Thoracic aorta (tissue), 2 donors: ENCODE measurements around the gene FTO. TPM values are rescaled to one million over a fixed set of nuclear protein-coding genes. Genes with fewer than 3 reads are reported as not detected.

ENCODE experiments used
- ATAC-seq: fragments of 150-250 bp; one replicate; pipeline ENCODE4 v1.8.0; 2017; ENCODE audit warnings: low read depth; ENCODE audit not compliant: insufficient number of reproducible peaks, low FRiP score
- DNase-seq: peaks from one replicate; pipeline ENCODE4 v3.0.0-alpha.2; 2020; ENCODE audit warnings: low spot score
- H3K27ac ChIP-seq, 2 donors: fragments of 200-600 bp; sonication (generic); 1 replicate in 1 of 2; 2 replicates in 1 of 2; pipeline ENCODE4 v1.5.1; 2016; ENCODE audit warnings: mild to moderate bottlenecking in 2 of 2, moderate library complexity in 2 of 2
- H3K27me3 ChIP-seq: fragments of 200-600 bp; sonication (generic); replicated peaks from 2 replicates; pipeline ENCODE4 v1.6.0; 2016; ENCODE audit warnings: mild to moderate bottlenecking; ENCODE audit not compliant: insufficient read depth
- H3K36me3 ChIP-seq: fragments of 200-600 bp; sonication (generic); one replicate; pipeline ENCODE4 v1.5.1; 2016
- H3K4me1 ChIP-seq, 2 donors: fragments of 200-600 bp; sonication (generic); 1 replicate in 1 of 2; 2 replicates in 1 of 2; pipeline versions ENCODE4 v1.5.1 to v1.6.0; 2016; ENCODE audit warnings: low read depth in 2 of 2, mild to moderate bottlenecking in 1 of 2; ENCODE audit not compliant: control insufficient read depth in 1 of 2
- H3K4me3 ChIP-seq: fragments of 200-600 bp; sonication (generic); 2 replicates; pipeline ENCODE4 v1.5.1; 2016; ENCODE audit warnings: mild to moderate bottlenecking
- H3K9me3 ChIP-seq: fragments of 200-600 bp; sonication (generic); 2 replicates; pipeline ENCODE4 v1.5.1; 2016
- CTCF ChIP-seq: fragments of 200-600 bp; sonication (generic); IDR thresholded peaks from one replicate; pipeline ENCODE4 v1.5.1; 2019; ENCODE audit warnings: antibody characterized with exemption
- total RNA-seq, 2 donors: library from RNA; depleted of rRNA; stranded (reverse); fragments of >200 nt; gene quantifications; one replicate each; pipeline versions ENCODE4 v1.1.0 to v1.2.3, GENCODE V29; 2016

FTO gene
- total RNA-seq, 2 donors from 2014 or later = 99.6 to 103 TPM

DNA sequence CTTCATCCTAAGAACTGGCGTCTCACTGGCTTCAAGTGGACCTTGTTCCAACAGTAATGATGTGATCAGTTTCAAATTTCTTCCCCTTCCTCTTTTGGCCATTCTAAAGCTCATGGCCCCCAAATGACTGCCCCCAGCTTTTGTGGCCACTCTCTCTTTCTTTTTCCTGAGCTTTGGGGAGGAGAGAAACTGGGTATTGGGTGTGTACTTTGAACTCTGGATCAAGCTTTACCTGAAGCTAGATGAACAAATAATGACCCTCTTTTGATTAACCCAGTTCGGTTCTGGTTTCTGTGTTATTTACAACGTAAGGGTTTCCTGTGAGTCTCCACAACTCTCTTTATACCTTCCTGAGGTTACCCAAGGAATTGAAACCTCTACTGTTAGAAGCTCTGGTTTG, 132.7 kb downstream of the FTO start:
- ATAC-seq = no peak

GRCh38 chr16:53837426-53837825, 133.5 kb downstream of the FTO start:
- Histone ChIP-seq H3K4me3 (no peak overlapping the region), H3K27me3 (no peaks in the 10 kb centered on the region), H3K27ac (no peak overlapping the region), H3K9me3 (no peaks in the 10 kb centered on the region), H3K4me1 (peaks cover 6 to 13% of the 10 kb centered on the region in 2 donors), H3K36me3 (peaks cover 2% of the 10 kb centered on the region)
- DNase-seq (no peak), ATAC-seq (no peak)
- no peak for TF ChIP-seq CTCF

More for the DNA sequence above, 132.7 kb downstream of the FTO start:
- Histone ChIP-seq H3K36me3 (peaks cover 2% of the 10 kb centered on the region), H3K27ac (no peak overlapping the region), H3K4me3 (no peak overlapping the region), H3K9me3 (no peaks in the 10 kb centered on the region), H3K27me3 (no peaks in the 10 kb centered on the region), H3K4me1 (peaks cover 6 to 13% of the 10 kb centered on the region in 2 donors)
- no peak for DNase-seq
- no peak for TF ChIP-seq CTCF

GRCh38 chr16:53839150-53839549, 135.2 kb downstream of the FTO start:
- Histone ChIP-seq H3K27ac (no peak overlapping the region), H3K9me3 (no peaks in the 10 kb centered on the region)

GRCh38 chr16:53840456-53840855, 136.5 kb downstream of the FTO start:
- no peak for DNase-seq
- TF ChIP-seq CTCF = no peak
- H3K27me3 ChIP-seq = no peaks in the 10 kb centered on the region
- no peaks in the 10 kb centered on the region for H3K9me3 ChIP-seq
- H3K4me1 ChIP-seq = peaks cover 6 to 13% of the 10 kb centered on the region in 2 donors
- peaks cover 2% of the 10 kb centered on the region for H3K36me3 ChIP-seq
- no peak overlapping the region for H3K4me3 ChIP-seq
- ATAC-seq = no peak
- no peak overlapping the region for H3K27ac ChIP-seq

More at GRCh38 chr16:53839150-53839549, 135.2 kb downstream of the FTO start:
- Histone ChIP-seq H3K4me3 (no peak overlapping the region), H3K36me3 (peaks cover 2% of the 10 kb centered on the region), H3K4me1 (peaks cover 6 to 13% of the 10 kb centered on the region in 2 donors), H3K27me3 (no peaks in the 10 kb centered on the region)
- ATAC-seq = no peak
- no peak for DNase-seq
- TF ChIP-seq CTCF = no peak

- TF ChIP-seq CTCF = no peak
- no peaks in the 10 kb centered on the region for H3K9me3 ChIP-seq
- ATAC-seq (no peak), DNase-seq (no peak)
- no peak overlapping the region for H3K27ac ChIP-seq
- no peaks in the 10 kb centered on the region for H3K27me3 ChIP-seq
- H3K36me3 ChIP-seq = peaks cover 2% of the 10 kb centered on the region
- H3K4me3 ChIP-seq = no peak overlapping the region
- peaks cover 6 to 13% of the 10 kb centered on the region in 2 donors for H3K4me1 ChIP-seq
Measured at GRCh38 chr16:53841884-53842283, 137.9 kb downstream of the FTO start.
